Peyer's patch (tissue), 4 donors: ENCODE measurements around the gene NPFFR1.

Experiments
- POLR2A ChIP-seq, 2 donors: fragments of 450-650 bp; IDR thresholded peaks; one replicate each; pipeline ENCODE4 v1.5.1; 2017; ENCODE audit warnings: antibody characterized with exemption in 2 of 2, mild to moderate bottlenecking in 2 of 2, moderate library complexity in 2 of 2
- TF ChIP-seq, protein P1 (sequence below), 6 experiments: fragments of 450-650 bp in 4 of 6; fragments of 200-600 bp in 2 of 6; sonication (generic) in 1 of 6; IDR thresholded peaks; one replicate each; pipeline ENCODE4 v1.5.1; 2017 to 2019; ENCODE audit warnings: antibody characterized with exemption in 6 of 6, mild to moderate bottlenecking in 3 of 6, moderate library complexity in 1 of 6

DNA sequence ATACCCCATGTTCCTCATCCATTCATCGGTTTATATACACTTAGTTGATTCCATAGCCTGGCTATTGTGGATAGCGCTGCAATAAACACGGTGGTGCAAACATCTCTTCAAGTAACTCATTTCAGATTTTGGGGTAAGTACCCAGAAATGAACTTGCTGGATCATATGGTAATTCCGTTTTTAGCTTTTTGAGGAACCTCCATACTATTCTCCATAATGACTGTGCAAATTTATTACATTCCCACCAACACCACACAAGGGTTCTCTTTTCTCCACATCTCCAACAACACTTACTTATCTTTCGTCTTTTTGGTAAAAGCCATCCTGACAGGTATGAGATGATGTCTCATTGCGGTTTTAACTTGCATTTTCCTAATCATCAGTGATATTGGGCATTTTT is 3.7 kb downstream of the NPFFR1 start:
- TF ChIP-seq, protein P1, sequence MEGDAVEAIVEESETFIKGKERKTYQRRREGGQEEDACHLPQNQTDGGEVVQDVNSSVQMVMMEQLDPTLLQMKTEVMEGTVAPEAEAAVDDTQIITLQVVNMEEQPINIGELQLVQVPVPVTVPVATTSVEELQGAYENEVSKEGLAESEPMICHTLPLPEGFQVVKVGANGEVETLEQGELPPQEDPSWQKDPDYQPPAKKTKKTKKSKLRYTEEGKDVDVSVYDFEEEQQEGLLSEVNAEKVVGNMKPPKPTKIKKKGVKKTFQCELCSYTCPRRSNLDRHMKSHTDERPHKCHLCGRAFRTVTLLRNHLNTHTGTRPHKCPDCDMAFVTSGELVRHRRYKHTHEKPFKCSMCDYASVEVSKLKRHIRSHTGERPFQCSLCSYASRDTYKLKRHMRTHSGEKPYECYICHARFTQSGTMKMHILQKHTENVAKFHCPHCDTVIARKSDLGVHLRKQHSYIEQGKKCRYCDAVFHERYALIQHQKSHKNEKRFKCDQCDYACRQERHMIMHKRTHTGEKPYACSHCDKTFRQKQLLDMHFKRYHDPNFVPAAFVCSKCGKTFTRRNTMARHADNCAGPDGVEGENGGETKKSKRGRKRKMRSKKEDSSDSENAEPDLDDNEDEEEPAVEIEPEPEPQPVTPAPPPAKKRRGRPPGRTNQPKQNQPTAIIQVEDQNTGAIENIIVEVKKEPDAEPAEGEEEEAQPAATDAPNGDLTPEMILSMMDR (IDR thresholded peaks at IDR 0.05): no peak
- no peak for TF ChIP-seq POLR2A (IDR thresholded peaks at IDR 0.05)
